Measurements from ENCODE around the gene SLC16A10. TPM values are rescaled to one million over a fixed set of nuclear protein-coding genes. Genes with fewer than 3 reads are reported as not detected.
"Not testable (repeated sequence)": the region's sequence is repeated elsewhere in the genome, so short reads cannot be mapped to it uniquely, and the experiment has no call there.

Gene SLC16A10
- total RNA-seq, 6 donors from 2014 or later = 8.7 to 94.4 (median 18.9) TPM

DNA sequence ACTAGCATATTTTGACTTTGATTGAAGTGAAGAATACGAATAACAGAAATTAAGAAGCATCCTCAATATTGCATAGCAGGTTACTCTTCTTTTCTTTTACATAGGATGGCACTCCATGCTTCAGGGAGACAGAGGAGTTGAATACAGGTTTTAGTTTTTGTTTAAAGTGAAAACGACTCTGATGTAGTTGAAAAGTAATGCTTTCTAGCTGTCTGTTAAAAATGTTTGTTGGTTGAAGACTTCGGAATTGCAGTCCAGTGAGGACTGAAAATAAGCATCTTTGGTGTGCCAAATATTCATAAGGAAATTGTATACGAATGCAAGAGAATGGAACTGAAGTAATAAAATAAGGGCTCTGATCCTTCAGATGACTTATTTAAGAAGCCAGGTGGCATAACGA is 618 bp upstream of the SLC16A10 start:
- H3K4me3 ChIP-seq = peak overlapping the region in 3 of 4 donors; percentile 71 to 82 (median 76)
- no peak for DNase-seq
- TF ChIP-seq POLR2A (IDR thresholded peaks at IDR 0.05) = no peak
- TF ChIP-seq, protein P1, sequence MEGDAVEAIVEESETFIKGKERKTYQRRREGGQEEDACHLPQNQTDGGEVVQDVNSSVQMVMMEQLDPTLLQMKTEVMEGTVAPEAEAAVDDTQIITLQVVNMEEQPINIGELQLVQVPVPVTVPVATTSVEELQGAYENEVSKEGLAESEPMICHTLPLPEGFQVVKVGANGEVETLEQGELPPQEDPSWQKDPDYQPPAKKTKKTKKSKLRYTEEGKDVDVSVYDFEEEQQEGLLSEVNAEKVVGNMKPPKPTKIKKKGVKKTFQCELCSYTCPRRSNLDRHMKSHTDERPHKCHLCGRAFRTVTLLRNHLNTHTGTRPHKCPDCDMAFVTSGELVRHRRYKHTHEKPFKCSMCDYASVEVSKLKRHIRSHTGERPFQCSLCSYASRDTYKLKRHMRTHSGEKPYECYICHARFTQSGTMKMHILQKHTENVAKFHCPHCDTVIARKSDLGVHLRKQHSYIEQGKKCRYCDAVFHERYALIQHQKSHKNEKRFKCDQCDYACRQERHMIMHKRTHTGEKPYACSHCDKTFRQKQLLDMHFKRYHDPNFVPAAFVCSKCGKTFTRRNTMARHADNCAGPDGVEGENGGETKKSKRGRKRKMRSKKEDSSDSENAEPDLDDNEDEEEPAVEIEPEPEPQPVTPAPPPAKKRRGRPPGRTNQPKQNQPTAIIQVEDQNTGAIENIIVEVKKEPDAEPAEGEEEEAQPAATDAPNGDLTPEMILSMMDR (IDR thresholded peaks at IDR 0.05) = no peak
- no peak for TF ChIP-seq POLR2AphosphoS5 (IDR thresholded peaks at IDR 0.05)
- no peak for TF ChIP-seq EP300 (IDR thresholded peaks at IDR 0.05)

DNA sequence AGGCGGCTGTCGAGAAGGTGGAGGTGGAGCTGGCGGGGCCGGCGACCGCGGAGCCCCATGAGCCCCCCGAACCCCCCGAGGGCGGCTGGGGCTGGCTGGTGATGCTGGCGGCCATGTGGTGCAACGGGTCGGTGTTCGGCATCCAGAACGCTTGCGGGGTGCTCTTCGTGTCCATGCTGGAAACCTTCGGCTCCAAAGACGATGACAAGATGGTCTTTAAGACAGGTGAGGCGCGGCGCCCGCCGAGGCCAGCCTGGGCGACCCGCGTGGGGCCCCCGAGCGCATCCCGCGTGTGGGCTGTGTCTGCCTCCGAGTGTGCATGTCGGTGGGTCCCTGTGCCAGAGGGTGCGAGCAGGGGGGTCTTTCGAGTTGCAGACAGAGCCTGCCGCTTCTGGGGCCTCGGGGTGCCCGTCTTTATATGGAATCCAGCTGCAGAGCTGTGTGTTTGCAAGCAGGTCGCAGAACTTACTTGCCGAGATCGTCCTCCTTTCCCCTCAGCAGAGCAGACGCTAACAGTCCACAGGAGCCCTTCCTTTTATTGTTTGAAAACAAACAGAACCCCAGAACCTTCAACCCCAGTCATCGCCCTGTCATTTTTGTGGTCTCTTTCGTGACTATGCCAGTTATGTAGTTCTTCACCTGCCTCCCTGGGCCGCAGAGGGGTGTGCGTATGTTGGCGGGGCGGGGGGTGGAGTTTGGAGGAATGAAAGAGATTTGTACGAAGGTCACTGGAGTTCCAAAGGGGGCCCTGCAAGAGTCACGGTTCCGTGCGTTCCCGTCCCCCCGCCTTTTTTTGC is 766 bp downstream of the SLC16A10 start:
- ATAC-seq (ENCODE audit: low FRiP score in 2 of 2) = peak in 1 of 2 donors; percentile 28
- no peaks in the 10 kb centered on the region for H3K9me3 ChIP-seq
- DNase-seq = peak; percentile 36 to 87
- peak overlapping the region; percentile 42 to 82 (median 74) for H3K4me3 ChIP-seq
- H3K4me1 ChIP-seq = peaks cover 9 to 21% (median 19%) of the 10 kb centered on the region in 4 donors
- peaks cover 0 to 11% (median 0%) of the 10 kb centered on the region in 4 donors for H3K27me3 ChIP-seq
- TF ChIP-seq EP300 (IDR thresholded peaks at IDR 0.05) = no peak
- peak in 1 of 4 donors; percentile 47 for TF ChIP-seq POLR2A (IDR thresholded peaks at IDR 0.05)
- H3K27ac ChIP-seq = peak overlapping the region in 2 of 4 donors; percentile 69 to 86
- WGBS, 2 donors = 1 to 3% methylated on average over 19 to 22 of the region's 54 CpGs
- no peaks in the 10 kb centered on the region for H3K36me3 ChIP-seq

More for the DNA sequence above, 618 bp upstream of the SLC16A10 start:
- Histone ChIP-seq H3K27me3 (peaks cover 0 to 11% (median 0%) of the 10 kb centered on the region in 4 donors), H3K36me3 (no peaks in the 10 kb centered on the region), H3K27ac (peak overlapping the region in 2 of 4 donors; percentile 69 to 86), H3K9me3 (no peaks in the 10 kb centered on the region), H3K4me1 (peaks cover 9 to 21% (median 19%) of the 10 kb centered on the region in 4 donors)
- WGBS, 2 donors = 13 to 16% methylated on average over 5 of the region's 5 CpGs
- ATAC-seq (ENCODE audit: low FRiP score in 2 of 2) = no peak

DNA sequence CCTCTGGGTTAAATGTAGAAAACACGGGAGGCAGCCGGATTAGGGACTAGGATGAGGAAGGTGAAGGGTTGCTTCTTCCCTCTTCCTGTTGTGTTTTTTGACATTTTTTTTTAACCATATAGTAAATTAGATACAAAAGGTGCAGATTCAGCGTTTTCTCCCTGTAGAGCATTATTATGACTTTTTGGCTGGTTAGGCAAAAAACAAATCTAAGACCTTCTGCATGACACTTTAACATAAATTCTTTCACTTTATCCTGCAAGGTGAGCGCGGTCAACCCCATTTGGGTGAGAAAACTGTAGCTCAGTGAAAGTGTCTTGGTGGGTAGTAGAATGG is 1.3 kb downstream of the SLC16A10 start:
- Histone ChIP-seq H3K9me3 (no peaks in the 10 kb centered on the region), H3K27ac (no peak overlapping the region), H3K4me3 (peak overlapping the region in 3 of 4 donors; percentile 71 to 82 (median 76)), H3K36me3 (no peaks in the 10 kb centered on the region), H3K27me3 (peaks cover 0 to 11% (median 0%) of the 10 kb centered on the region in 4 donors), H3K4me1 (peaks cover 9 to 21% (median 19%) of the 10 kb centered on the region in 4 donors)
- no peak for DNase-seq
- 31 to 34% methylated on average over 5 of the region's 5 CpGs for WGBS, 2 donors
- TF ChIP-seq EP300 (IDR thresholded peaks at IDR 0.05) = no peak
- no peak for ATAC-seq (ENCODE audit: low FRiP score in 2 of 2)

DNA sequence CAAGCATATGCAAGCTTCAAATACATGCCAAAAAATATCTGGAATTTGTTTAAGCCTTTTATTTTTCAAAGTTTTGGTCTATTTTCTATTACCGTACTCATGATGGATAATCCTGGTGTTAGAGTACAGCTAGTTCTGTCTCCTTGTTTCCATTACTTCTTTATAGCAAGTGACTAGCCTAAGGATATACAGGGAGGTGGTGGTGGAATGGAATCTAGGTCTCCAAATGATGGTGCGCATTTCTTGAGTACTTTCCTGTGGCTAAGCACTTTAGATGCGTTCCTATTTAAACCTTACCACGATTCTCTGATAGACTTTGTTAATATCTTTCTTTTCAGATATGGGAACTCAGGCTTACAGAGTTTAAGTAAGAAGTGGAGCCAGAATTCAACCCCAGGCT is 3.5 kb downstream of the SLC16A10 start:
- H3K4me1 ChIP-seq = peaks cover 9 to 21% (median 19%) of the 10 kb centered on the region in 4 donors
- TF ChIP-seq, protein P1 (IDR thresholded peaks at IDR 0.05) = no peak
- TF ChIP-seq POLR2A (IDR thresholded peaks at IDR 0.05) = no peak
- TF ChIP-seq POLR2AphosphoS5 (IDR thresholded peaks at IDR 0.05) = no peak
- no peak for TF ChIP-seq EP300 (IDR thresholded peaks at IDR 0.05)
- no peak overlapping the region for H3K4me3 ChIP-seq
- no peaks in the 10 kb centered on the region for H3K9me3 ChIP-seq
- DNase-seq = no peak
- H3K27me3 ChIP-seq = peaks cover 0 to 11% (median 0%) of the 10 kb centered on the region in 4 donors
- WGBS, 2 donors = 84% methylated on average over 4 of the region's 4 CpGs
- no peaks in the 10 kb centered on the region for H3K36me3 ChIP-seq
- H3K27ac ChIP-seq = no peak overlapping the region
- no peak for ATAC-seq (ENCODE audit: low FRiP score in 2 of 2)

DNA sequence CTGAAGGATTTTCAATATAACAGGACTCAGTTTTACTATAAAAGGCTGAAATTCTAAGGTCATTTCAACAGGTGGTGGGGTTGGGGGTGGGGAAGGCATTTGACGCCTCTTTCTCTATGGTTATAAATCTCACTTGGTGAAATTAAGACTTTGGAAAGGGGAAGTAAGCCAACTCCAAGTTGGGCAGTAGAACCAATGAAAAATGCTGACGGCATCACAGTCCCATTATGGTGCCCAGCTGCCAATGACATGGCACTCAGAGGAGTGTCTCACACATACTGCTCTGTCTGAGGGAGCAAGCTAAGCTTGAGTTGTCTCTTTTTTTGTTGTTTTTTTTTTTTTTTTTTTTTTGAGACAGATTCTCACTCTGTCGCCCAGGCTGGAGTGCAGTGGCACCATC is 4.7 kb downstream of the SLC16A10 start:
- Histone ChIP-seq H3K4me3 (no peak overlapping the region), H3K36me3 (no peaks in the 10 kb centered on the region), H3K27ac (no peak overlapping the region), H3K27me3 (peaks cover 0 to 11% (median 0%) of the 10 kb centered on the region in 4 donors), H3K9me3 (no peaks in the 10 kb centered on the region), H3K4me1 (peaks cover 11 to 15% (median 14%) of the 10 kb centered on the region in 4 donors)
- DNase-seq (no peak), ATAC-seq (ENCODE audit: low FRiP score in 2 of 2) (no peak)
- TF ChIP-seq POLR2A (IDR thresholded peaks at IDR 0.05) (no peak), EP300 (IDR thresholded peaks at IDR 0.05) (no peak), POLR2AphosphoS5 (IDR thresholded peaks at IDR 0.05) (no peak)
- TF ChIP-seq, protein P1 (IDR thresholded peaks at IDR 0.05) = no peak
- 86 to 91% methylated on average over 2 to 3 of the region's 3 CpGs for WGBS, 2 donors

DNA sequence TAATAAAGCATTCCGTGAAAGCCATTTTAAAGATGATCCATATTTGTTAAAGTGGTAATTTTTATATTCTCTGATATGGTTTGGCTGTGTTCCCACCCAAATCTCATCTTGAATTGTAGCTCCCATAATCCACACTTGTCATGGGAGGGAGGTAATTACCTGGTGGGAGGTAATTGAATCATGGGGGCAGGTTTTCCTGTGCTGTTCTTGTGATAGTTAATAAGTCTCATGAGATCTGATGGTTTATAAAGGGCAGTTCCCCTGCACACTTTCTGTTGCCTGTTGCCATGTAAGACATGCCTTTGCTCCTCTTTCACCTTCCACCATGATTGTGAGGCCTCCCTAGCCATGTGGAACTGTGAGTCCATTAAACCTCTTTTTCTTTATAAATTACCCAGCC is 8.2 kb downstream of the SLC16A10 start:
- 95 to 96% methylated on average over 1 of the region's 1 CpG for WGBS, 2 donors
- H3K36me3 ChIP-seq; H3K27me3 ChIP-seq; H3K9me3 ChIP-seq; DNase-seq; H3K4me1 ChIP-seq; H3K27ac ChIP-seq; H3K4me3 ChIP-seq; ATAC-seq (ENCODE audit: low FRiP score in 2 of 2): not testable (repeated sequence)

Measured in upper lobe of left lung (tissue), 6 donors.